Effector CD4-positive, alpha-beta T cell (primary cell): ENCODE measurements around the gene PTPRZ1.

ENCODE experiments used
- DNase-seq: peaks from one replicate; pipeline ENCODE4 v3.0.0-alpha.2; 2020

Gene PTPRZ1

GRCh38 chr7:122059542-122059941 lies 186.6 kb downstream of the PTPRZ1 start:
- no peak for DNase-seq

- no peak for DNase-seq
Observed at GRCh38 chr7:122063146-122063545, 190.2 kb downstream of the PTPRZ1 start.

- no peak for DNase-seq
Observed at GRCh38 chr7:122064971-122065370, 192.0 kb downstream of the PTPRZ1 start.

GRCh38 chr7:122067077-122067476 lies 194.1 kb downstream of the PTPRZ1 start:
- no peak for DNase-seq

- DNase-seq = no peak
Observed at GRCh38 chr7:122068046-122068445, 195.1 kb downstream of the PTPRZ1 start.

GRCh38 chr7:122068999-122069398 lies 196.0 kb downstream of the PTPRZ1 start:
- DNase-seq = no peak

GRCh38 chr7:122070062-122070461 lies 197.1 kb downstream of the PTPRZ1 start:
- no peak for DNase-seq

- no peak for DNase-seq
Observed at GRCh38 chr7:122070834-122071233, 197.9 kb downstream of the PTPRZ1 start.

- DNase-seq = no peak
Observed at GRCh38 chr7:122072272-122072671, 199.3 kb downstream of the PTPRZ1 start.

GRCh38 chr7:122072924-122073599 lies 200.1 kb downstream of the PTPRZ1 start:
- no peak for DNase-seq

- DNase-seq = no peak
Observed at GRCh38 chr7:122073635-122074034, 200.7 kb downstream of the PTPRZ1 start.

- no peak for DNase-seq
Observed at GRCh38 chr7:122082160-122082559, 209.2 kb downstream of the PTPRZ1 start.

- DNase-seq = no peak
Observed at GRCh38 chr7:122082670-122083069, 209.7 kb downstream of the PTPRZ1 start.

GRCh38 chr7:122092964-122093797 lies 220.2 kb downstream of the PTPRZ1 start:
- DNase-seq = peak; percentile 21

GRCh38 chr7:122094549-122094948 lies 221.6 kb downstream of the PTPRZ1 start:
- no peak for DNase-seq

- DNase-seq = no peak
Observed at GRCh38 chr7:122095642-122096041, 222.7 kb downstream of the PTPRZ1 start.

- no peak for DNase-seq
Observed at GRCh38 chr7:122100021-122100420, 227.1 kb downstream of the PTPRZ1 start.

GRCh38 chr7:122103064-122103463 lies 230.1 kb downstream of the PTPRZ1 start:
- DNase-seq = no peak
